Measurements from ENCODE around the gene ARRDC3.
A peak's percentile ranks its signal among the peaks of the same experiment; 100 is the strongest.

The ARRDC3 gene

DNA sequence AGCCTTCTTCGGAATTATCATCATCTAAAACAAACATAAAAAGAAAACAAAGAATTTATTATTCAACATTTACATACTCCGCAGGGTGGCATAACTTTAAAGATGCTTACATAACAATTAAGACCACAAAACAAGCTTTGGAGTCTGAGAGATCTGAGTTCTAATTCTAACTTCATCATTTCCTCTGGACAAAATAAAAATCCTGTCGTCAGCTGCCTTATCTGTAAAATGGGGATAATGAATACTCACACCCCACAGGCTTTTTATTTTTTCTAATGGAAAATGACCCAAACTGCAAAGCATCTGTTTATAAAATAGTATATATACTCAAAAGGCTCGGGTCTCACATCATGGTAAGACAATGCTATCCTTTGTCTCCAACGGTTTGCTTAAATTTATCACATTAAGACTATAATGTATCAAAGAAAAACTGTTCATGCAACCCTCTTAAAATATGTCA is 4.3 kb downstream of the ARRDC3 start:
- peak overlapping the region; percentile 83 for H3K4me3 ChIP-seq (ENCODE audit: low read depth, low read length)
- TF ChIP-seq MYC (IDR thresholded peaks at IDR 0.05; ENCODE audit: low read depth, low read length) (no peak), POLR2A (IDR thresholded peaks at IDR 0.05; ENCODE audit: extremely low read depth, insufficient read length) (no peak)
- TF ChIP-seq, protein P1, sequence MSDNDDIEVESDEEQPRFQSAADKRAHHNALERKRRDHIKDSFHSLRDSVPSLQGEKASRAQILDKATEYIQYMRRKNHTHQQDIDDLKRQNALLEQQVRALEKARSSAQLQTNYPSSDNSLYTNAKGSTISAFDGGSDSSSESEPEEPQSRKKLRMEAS (IDR thresholded peaks at IDR 0.05; ENCODE audit: low read depth, low read length) = no peak
- TF ChIP-seq, protein P2, sequence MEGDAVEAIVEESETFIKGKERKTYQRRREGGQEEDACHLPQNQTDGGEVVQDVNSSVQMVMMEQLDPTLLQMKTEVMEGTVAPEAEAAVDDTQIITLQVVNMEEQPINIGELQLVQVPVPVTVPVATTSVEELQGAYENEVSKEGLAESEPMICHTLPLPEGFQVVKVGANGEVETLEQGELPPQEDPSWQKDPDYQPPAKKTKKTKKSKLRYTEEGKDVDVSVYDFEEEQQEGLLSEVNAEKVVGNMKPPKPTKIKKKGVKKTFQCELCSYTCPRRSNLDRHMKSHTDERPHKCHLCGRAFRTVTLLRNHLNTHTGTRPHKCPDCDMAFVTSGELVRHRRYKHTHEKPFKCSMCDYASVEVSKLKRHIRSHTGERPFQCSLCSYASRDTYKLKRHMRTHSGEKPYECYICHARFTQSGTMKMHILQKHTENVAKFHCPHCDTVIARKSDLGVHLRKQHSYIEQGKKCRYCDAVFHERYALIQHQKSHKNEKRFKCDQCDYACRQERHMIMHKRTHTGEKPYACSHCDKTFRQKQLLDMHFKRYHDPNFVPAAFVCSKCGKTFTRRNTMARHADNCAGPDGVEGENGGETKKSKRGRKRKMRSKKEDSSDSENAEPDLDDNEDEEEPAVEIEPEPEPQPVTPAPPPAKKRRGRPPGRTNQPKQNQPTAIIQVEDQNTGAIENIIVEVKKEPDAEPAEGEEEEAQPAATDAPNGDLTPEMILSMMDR (IDR thresholded peaks at IDR 0.05; ENCODE audit: low read depth, low read length) = no peak
- peak; percentile 24 for DNase-seq (ENCODE audit: low read depth)

DNA sequence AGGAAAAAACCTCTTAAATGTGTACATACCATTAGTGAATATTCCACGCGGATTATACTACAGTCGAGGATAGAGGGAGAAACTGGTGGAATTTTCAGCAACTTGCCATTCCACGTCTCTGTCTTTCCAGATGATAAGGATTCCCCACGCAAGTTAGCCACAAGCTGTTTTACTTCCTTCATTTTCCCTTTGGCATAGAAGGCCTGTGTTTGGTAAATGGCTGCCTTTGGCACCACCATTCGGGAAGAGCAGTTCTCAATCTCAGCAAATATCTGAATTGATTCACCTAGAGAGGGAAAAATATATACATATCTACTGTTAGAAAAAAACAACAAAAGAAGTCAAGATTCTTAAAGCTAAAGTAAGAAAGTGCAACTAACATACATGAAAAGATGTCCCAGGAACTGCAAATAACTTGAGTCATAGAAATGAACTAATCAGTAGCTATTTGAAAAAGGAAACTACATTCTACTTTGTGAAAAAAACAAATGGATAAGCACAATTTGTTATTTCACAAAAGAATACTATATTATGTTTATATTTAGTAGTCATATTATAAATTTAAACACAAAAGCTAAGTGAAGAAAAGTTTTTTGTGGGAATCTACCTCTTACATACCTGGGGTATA is 8.1 kb downstream of the ARRDC3 start:
- DNase-seq (ENCODE audit: low read depth) = no peak
- TF ChIP-seq, protein P1 (IDR thresholded peaks at IDR 0.05; ENCODE audit: low read depth, low read length) = no peak
- TF ChIP-seq POLR2A (IDR thresholded peaks at IDR 0.05; ENCODE audit: extremely low read depth, insufficient read length) (no peak), MYC (IDR thresholded peaks at IDR 0.05; ENCODE audit: low read depth, low read length) (no peak)
- TF ChIP-seq, protein P2 (IDR thresholded peaks at IDR 0.05; ENCODE audit: low read depth, low read length) = no peak
- no peak overlapping the region for H3K4me3 ChIP-seq (ENCODE audit: low read depth, low read length)

DNA sequence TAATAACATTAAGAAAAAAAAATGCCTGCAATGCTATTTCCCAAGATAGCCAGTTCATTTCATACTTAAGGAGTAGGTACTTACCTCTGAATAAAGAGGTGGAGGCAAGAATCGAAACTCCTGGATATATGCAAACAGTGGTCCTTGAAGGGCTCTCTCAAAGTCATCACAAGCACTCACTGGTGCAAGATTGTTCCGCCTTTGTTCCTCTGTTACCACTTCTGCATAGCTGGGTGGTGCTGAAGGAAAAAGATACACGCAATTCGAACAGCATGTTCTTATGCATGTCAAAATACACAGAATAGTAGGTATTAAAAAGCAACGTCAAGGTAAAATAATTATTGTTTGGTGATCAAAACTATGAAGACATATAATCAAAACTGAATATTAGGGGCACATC is 9.5 kb downstream of the ARRDC3 start:
- no peak overlapping the region for H3K4me3 ChIP-seq (ENCODE audit: low read depth, low read length)
- no peak for TF ChIP-seq MYC (IDR thresholded peaks at IDR 0.05; ENCODE audit: low read depth, low read length)
- TF ChIP-seq POLR2A (IDR thresholded peaks at IDR 0.05; ENCODE audit: extremely low read depth, insufficient read length) = no peak
- TF ChIP-seq, protein P2 (IDR thresholded peaks at IDR 0.05; ENCODE audit: low read depth, low read length) = no peak
- TF ChIP-seq, protein P1 (IDR thresholded peaks at IDR 0.05; ENCODE audit: low read depth, low read length) = no peak
- no peak for DNase-seq (ENCODE audit: low read depth)

DNA sequence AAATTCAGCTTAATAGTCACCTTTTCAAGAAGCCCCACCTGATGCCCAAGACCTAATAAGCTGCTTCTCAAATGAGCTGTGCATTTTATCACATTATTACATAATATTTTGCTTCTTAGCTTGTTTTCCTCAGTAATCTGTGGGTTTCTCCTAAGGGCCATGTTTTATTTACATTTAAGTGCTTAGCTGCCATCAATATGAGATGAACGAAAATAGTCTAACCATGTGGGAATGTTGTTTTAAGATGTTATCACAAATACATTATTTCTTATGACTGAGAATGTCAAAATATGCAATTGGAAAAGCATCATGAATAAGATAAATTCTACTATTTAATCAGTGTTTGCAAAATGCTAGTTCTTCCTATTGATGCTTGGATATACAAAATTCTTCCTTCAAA is 10.1 kb downstream of the ARRDC3 start:
- no peak for TF ChIP-seq MYC (IDR thresholded peaks at IDR 0.05; ENCODE audit: low read depth, low read length)
- TF ChIP-seq, protein P1 (IDR thresholded peaks at IDR 0.05; ENCODE audit: low read depth, low read length) = no peak
- TF ChIP-seq, protein P2 (IDR thresholded peaks at IDR 0.05; ENCODE audit: low read depth, low read length) = no peak
- TF ChIP-seq POLR2A (IDR thresholded peaks at IDR 0.05; ENCODE audit: extremely low read depth, insufficient read length) = no peak
- no peak overlapping the region for H3K4me3 ChIP-seq (ENCODE audit: low read depth, low read length)
- DNase-seq (ENCODE audit: low read depth) = no peak

DNA sequence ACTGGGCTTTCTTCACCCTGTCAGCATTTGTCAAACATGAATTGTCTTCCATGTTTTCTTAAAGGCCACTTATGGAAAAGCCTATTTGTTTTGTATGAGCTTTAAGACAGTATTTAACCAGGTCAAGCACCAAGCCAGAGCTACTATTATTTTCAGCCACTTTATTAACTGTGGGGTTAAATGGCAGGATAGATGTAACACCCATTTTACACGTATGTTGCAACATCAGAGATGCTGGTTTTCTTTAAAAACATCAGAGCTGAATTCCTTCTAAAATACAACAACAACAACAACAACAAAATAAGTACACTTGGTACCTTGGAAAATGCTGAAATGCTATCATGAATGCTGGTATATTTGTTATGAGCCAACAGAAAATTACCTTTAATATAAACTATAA is 13.6 kb downstream of the ARRDC3 start:
- no peak for TF ChIP-seq MYC (IDR thresholded peaks at IDR 0.05; ENCODE audit: low read depth, low read length)
- no peak for DNase-seq (ENCODE audit: low read depth)
- H3K4me3 ChIP-seq (ENCODE audit: low read depth, low read length) = no peak overlapping the region

DNA sequence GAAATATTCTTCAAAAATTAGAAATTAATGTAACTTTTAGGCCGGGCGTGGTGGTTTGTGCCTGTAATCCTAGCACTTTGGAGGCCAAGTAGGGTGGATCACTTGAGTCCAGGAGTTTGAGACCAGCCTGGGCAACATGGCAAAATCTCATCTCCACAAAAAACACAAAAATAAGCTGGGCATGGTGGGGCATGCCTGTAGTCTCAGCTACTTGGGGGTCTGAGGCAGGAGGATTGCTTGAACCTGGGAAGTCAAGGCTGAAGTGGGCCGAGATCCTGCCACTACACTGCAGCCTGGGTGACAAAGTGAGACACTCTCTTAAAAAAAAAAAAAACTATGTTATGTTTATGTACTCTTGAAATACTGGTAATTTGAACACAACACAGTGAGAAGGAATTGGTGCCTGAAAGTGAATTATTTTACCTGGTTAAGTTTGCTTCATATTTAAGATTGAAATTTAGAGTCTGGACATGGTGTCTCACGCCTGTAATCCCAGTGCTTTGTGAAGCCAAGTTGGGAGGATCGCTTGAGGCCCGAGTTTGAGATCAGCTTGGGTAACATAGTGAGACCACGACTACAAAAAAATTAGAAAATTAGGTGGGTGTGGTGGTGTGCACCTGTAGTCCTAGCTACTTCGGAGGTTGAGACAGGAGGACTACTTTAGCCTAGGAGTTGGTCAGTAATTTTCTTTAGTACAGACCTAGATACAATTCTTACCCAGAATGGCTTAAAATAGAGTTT is 15.0 kb downstream of the ARRDC3 start:
- no peak overlapping the region for H3K4me3 ChIP-seq (ENCODE audit: low read depth, low read length)
- no peak for DNase-seq (ENCODE audit: low read depth)
- TF ChIP-seq MYC (IDR thresholded peaks at IDR 0.05; ENCODE audit: low read depth, low read length) = no peak
- no peak for TF ChIP-seq POLR2A (IDR thresholded peaks at IDR 0.05; ENCODE audit: extremely low read depth, insufficient read length)
- TF ChIP-seq, protein P2 (IDR thresholded peaks at IDR 0.05; ENCODE audit: low read depth, low read length) = no peak
- TF ChIP-seq, protein P1 (IDR thresholded peaks at IDR 0.05; ENCODE audit: low read depth, low read length) = no peak
